Effector memory CD4-positive, alpha-beta T cell (primary cell): ENCODE data around the gene CNOT6.
"Not testable (repeated sequence)": the region's sequence is repeated elsewhere in the genome, so short reads cannot be mapped to it uniquely, and the experiment has no call there.

Source experiments
- DNase-seq, 3 donors: peaks; one replicate each; pipeline ENCODE4 v3.0.0-alpha.2; 2020
- H3K27ac ChIP-seq: 2 replicates; pipeline ENCODE4 v1.7.0; 2013; ENCODE audit warnings: mild to moderate bottlenecking, low read length, moderate library complexity; ENCODE audit not compliant: insufficient read depth, poor library complexity, severe bottlenecking
- H3K27me3 ChIP-seq: replicated peaks from 2 replicates; pipeline ENCODE4 v1.7.0; 2013; ENCODE audit warnings: mild to moderate bottlenecking, low read length; ENCODE audit not compliant: insufficient read depth, control insufficient read depth, poor library complexity, severe bottlenecking
- H3K36me3 ChIP-seq: 2 replicates; pipeline ENCODE4 v1.7.0; 2013; ENCODE audit warnings: mild to moderate bottlenecking, low read length, moderate library complexity; ENCODE audit not compliant: control insufficient read depth, insufficient read depth
- H3K4me1 ChIP-seq: 2 replicates; pipeline ENCODE4 v1.7.0; 2013; ENCODE audit warnings: low read length, mild to moderate bottlenecking; ENCODE audit not compliant: control insufficient read depth, insufficient read depth, poor library complexity, severe bottlenecking
- H3K4me3 ChIP-seq: 2 replicates; pipeline ENCODE4 v1.7.0; 2013; ENCODE audit warnings: low read length, low read depth, mild to moderate bottlenecking; ENCODE audit not compliant: insufficient read depth, poor library complexity, severe bottlenecking
- H3K9me3 ChIP-seq: 2 replicates; pipeline ENCODE4 v1.7.0; 2013; ENCODE audit warnings: mild to moderate bottlenecking, low read length, moderate library complexity; ENCODE audit not compliant: control insufficient read depth
- total RNA-seq, 3 donors: gene quantifications; one replicate each; lab custom pipeline; 2026; lab: John Stamatoyannopoulos, UW

The CNOT6 gene
- total RNA-seq: 29.4 to 37.7 (median 30.8) reads per million in 3 donors

DNA sequence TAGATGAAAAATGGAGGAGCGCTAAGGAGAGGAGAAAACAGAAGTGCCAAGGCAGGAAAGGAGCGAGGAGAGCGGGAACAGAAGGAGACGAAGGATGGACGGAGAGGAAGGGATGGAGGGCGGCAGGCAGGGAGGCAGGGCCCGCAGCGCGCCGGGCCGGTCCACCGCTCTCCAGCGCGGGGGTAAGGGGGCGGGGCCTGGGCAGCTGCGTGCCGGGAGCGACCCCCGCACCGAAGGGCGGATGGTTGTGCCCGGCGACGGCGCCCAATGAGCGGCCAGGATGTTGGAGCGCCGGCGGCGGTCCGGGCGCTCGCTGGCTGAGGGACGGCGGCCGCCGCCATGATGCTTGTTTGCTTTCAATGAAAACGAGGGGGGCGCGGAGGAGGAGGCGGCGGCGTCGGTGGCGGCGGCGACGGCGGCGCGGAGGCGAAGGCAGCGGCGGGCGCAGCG, at the start of gene CNOT6:
CNOT6 (plus strand) TSS at position 320 of the 450 bp plus-strand sequence. CDS start 34,898 bp downstream, outside the sequence.
- no peaks in the 10 kb centered on the region for H3K27me3 ChIP-seq
- peaks cover 14% of the 10 kb centered on the region for H3K4me1 ChIP-seq
- no peaks in the 10 kb centered on the region for H3K9me3 ChIP-seq
- H3K4me3 ChIP-seq: peak within 1 kb of the TSS; percentile 88
- no peaks in the 10 kb centered on the region for H3K36me3 ChIP-seq
- DNase-seq: peak; percentile 89 to 92 (median 90)
- H3K27ac ChIP-seq: peak within 1 kb of the TSS; percentile 86

DNA sequence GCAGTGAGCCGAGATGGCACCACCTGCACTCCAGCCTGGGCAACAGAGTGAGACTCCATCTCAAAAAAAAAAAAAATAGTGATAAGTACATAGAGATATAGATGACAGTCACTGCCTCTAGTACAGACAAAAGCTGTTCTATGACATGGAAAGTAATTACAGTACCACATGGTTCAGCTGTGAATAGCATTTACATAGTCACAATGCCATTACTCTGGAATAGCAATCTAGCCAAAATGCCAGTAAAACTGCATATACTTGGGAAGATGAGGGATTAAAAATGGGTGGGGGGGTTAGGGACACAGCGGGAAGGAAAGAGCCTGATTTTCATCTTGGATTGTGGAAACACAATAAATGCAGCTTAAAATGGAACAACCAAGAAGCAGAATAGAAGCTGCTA, 39.4 kb upstream of the CNOT6 start:
- no peak for DNase-seq
- H3K27ac ChIP-seq: no peak overlapping the region
- H3K9me3 ChIP-seq: no peaks in the 10 kb centered on the region
- H3K36me3 ChIP-seq: no peaks in the 10 kb centered on the region
- no peaks in the 10 kb centered on the region for H3K27me3 ChIP-seq
- no peaks in the 10 kb centered on the region for H3K4me1 ChIP-seq
- no peak overlapping the region for H3K4me3 ChIP-seq

DNA sequence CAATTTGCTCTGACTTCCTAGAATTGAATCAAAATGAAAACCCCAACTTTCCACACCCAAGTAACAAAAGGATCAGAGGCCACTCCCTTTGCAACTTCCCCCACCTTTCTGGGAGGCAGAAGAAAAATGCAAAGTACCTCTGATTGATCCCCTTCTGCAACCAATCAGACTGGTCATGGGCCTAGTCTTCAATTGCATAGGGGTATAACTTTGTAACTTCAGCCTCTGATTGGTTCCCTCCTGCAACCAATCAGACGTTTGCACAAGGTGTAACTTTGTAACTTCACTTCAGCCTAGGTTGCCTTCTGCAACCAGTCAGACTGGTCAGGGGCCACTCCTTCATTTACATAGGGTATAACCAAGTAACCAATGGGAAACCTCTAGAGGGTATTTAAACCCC, 38.3 kb upstream of the CNOT6 start:
- Histone ChIP-seq H3K4me3 (no peak overlapping the region), H3K36me3 (no peaks in the 10 kb centered on the region), H3K9me3 (no peaks in the 10 kb centered on the region), H3K27me3 (no peaks in the 10 kb centered on the region), H3K4me1 (no peaks in the 10 kb centered on the region), H3K27ac (no peak overlapping the region)
- no peak for DNase-seq

DNA sequence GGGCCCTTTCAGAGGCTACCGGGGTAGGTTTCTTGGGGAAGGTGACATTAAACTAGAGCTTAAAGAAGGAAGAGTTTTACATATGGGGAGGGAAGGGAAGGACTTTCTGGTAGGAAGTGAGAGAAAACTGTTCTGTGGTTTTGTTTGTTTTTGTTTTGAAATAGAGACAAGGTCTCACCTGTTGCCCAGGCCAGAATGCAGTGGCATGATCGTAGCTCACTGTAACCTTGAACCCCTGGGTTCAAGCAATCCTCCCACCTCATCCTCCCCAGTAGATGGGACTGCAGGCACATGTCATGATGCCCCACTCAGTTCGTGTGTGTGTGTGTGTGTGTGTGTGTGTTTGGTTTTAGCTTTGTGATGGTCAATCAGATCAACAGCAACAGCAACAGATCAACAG, 37.4 kb upstream of the CNOT6 start:
- no peak overlapping the region for H3K27ac ChIP-seq
- no peaks in the 10 kb centered on the region for H3K9me3 ChIP-seq
- H3K4me1 ChIP-seq: no peaks in the 10 kb centered on the region
- no peak overlapping the region for H3K4me3 ChIP-seq
- no peak for DNase-seq
- H3K36me3 ChIP-seq: no peaks in the 10 kb centered on the region
- no peaks in the 10 kb centered on the region for H3K27me3 ChIP-seq

DNA sequence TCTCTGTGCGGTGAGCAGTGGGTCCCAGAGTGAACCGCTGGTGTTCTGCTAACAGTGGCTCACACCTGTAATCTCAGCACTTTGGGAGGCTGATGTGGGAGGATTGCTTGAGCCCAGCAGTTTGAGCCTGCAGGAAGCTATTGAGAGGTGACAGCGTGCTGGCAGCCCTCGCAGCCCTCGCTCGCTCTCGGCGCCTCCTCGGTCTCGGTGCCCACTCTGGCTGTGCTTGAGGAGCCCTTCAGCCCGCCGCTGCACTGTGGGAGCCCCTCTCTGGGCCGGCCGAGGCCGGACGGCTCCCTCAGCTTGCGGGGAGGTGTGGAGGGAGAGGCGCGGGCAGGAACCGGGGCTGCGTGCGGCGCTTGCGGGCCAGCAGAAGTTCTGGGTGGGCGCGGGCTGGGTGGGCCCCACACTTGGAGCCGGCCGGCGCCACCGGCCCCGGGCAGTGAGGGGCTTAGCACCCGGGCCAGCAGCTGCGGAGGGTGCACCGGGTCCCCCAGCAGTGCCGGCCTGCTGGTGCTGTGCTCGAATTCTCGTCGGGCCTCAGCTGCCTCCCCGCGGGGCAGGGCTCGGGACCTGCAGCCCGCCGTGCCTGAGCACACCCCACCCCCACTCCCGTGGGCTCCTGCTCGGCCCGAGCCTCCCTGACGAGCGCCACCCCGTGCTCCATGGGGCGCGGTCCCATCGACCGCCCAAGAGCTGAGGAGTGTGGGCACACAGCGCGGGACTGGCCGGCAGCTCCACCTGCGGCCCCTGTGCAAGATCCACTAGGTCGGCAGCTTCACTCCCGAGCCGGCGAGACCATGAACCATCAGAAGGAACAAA, 35.1 kb upstream of the CNOT6 start:
- not testable (repeated sequence) for H3K27ac ChIP-seq, DNase-seq, H3K36me3 ChIP-seq, H3K4me3 ChIP-seq, H3K9me3 ChIP-seq, H3K4me1 ChIP-seq, H3K27me3 ChIP-seq

DNA sequence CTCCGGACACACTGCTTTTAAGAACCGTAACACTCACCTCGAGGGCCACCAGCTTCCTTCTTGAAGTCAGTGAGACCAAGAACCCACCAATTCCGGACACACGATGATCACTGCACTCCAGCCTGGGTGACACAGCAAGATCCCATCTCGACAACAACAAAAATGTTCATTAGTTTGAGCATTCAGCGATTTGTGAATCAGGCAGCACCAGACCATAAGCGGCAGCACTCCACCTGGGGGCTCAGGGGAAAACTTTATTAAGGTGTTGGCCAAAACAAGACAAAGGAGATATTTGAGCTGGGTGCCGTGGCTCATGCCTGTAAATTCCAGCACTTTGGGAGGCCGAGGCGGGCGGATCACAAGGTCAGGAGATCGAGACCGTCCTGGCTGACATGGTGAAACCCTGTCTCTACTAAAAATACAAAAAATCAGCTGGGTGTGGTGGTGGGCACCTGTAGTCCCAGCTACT, 34.5 kb upstream of the CNOT6 start:
- H3K27me3 ChIP-seq, H3K4me3 ChIP-seq, DNase-seq, H3K9me3 ChIP-seq, H3K36me3 ChIP-seq, H3K4me1 ChIP-seq, H3K27ac ChIP-seq: not testable (repeated sequence)

DNA sequence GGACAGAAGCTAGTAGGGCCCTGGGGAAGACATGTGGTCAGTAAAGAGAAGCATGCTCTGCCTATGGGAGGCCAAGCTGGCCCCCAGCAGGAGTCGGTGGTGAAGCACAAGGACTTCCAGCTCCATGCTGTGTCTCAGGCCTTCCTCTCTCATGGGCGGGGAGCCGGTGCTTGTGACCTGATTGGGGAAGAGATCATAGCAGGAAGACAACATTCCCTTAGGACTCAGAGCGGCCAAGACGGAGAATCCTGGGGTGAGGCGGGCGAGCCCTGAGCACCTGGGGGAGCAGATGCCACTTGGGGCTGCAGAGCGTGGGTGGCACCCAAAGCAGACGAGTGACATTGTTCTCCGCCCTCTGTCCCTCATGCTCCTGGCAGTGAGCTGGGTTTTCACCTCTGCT, 33.3 kb upstream of the CNOT6 start:
- Histone ChIP-seq H3K27ac (no peak overlapping the region), H3K4me3 (no peak overlapping the region), H3K36me3 (no peaks in the 10 kb centered on the region), H3K9me3 (no peaks in the 10 kb centered on the region), H3K27me3 (no peaks in the 10 kb centered on the region), H3K4me1 (no peaks in the 10 kb centered on the region)
- no peak for DNase-seq

DNA sequence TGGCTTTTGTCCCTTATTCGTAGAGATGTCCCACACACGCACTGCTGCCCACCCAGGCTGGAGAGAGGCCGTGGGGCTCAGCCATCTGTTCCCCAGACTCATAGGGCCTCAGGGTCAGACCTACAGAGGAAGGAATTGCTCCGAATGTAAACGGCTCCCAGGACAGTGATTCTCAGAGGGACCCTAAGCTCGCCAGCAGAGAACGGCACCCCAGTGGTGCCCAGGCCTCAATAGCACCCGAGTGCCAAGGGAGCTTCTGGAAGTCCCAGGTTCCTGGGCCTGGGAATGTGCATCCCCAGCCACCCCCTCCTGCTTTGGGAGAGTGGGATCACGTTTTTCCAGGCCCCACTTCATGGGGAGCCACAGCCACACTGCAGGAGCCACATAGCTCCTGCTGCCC, 32.9 kb upstream of the CNOT6 start:
- Histone ChIP-seq H3K27me3 (no peaks in the 10 kb centered on the region), H3K36me3 (no peaks in the 10 kb centered on the region), H3K4me3 (no peak overlapping the region), H3K4me1 (no peaks in the 10 kb centered on the region), H3K9me3 (no peaks in the 10 kb centered on the region), H3K27ac (no peak overlapping the region)
- DNase-seq: no peak

DNA sequence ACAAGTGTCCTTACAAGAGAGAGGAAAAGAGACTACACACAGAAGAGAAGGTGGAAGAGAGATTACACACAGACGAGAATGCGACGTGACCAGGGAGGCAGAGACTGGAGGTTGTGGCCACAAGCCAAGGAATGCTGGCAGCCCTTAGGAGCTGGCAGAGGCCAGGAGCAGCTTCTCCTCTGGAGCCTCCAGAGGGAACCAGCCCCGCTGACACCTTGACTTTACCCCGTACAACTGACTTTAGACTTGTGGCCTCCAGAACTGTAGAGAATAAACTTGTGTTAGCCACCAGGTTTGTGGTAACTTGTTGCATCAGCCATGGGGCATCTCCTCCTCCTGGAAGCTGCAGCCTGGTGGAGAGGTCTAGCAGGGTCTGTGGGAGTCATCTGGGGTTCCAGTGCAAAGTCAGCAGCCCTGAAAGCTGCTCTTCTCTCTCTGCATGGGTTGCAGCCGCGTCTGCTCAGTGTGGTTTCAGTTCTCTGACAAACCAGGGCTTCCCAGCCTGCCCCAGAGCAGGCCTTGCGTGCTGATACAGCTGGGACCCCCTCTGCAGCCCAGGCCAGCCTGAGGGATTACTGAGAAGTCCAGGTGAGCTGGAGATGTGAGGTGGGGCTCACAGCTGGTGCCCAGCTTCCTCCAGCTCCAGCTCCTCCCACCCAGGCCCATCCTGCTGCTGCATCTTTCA, 30.8 kb upstream of the CNOT6 start:
- H3K36me3 ChIP-seq: no peaks in the 10 kb centered on the region
- H3K9me3 ChIP-seq: no peaks in the 10 kb centered on the region
- no peaks in the 10 kb centered on the region for H3K4me1 ChIP-seq
- H3K27ac ChIP-seq: no peak overlapping the region
- no peak for DNase-seq
- no peak overlapping the region for H3K4me3 ChIP-seq
- no peaks in the 10 kb centered on the region for H3K27me3 ChIP-seq
